ENCODE measurements around the gene CHST14.

CHST14 gene

GRCh38 chr15:40487816-40488682 lies 17.3 kb downstream of the CHST14 start:
- no peak for TF ChIP-seq CTCF (conservative IDR thresholded peaks at IDR 0.05)
- no peak overlapping the region for H3K27ac ChIP-seq

GRCh38 chr15:40489274-40490175 lies 18.7 kb downstream of the CHST14 start:
- no peak overlapping the region for H3K27ac ChIP-seq
- no peak for TF ChIP-seq CTCF (conservative IDR thresholded peaks at IDR 0.05)

GRCh38 chr15:40493089-40493840 lies 22.5 kb downstream of the CHST14 start:
- no peak overlapping the region for H3K27ac ChIP-seq

GRCh38 chr15:40495516-40495915 lies 24.7 kb downstream of the CHST14 start:
- no peak for TF ChIP-seq CTCF (conservative IDR thresholded peaks at IDR 0.05)
- H3K27ac ChIP-seq = no peak overlapping the region

More at GRCh38 chr15:40493089-40493840, 22.5 kb downstream of the CHST14 start:
- TF ChIP-seq CTCF (conservative IDR thresholded peaks at IDR 0.05) = no peak

- H3K27ac ChIP-seq = no peak overlapping the region
- no peak for TF ChIP-seq CTCF (conservative IDR thresholded peaks at IDR 0.05)
These were observed 27.6 kb downstream of the CHST14 start for GRCh38 chr15:40498418-40498817.

- no peak overlapping the region for H3K27ac ChIP-seq
- TF ChIP-seq CTCF (conservative IDR thresholded peaks at IDR 0.05) = no peak
These were observed 28.1 kb downstream of the CHST14 start for GRCh38 chr15:40498891-40499290.
